ENCODE measurements around the gene KMT2E. TPM values are rescaled to one million over a fixed set of nuclear protein-coding genes. Genes with fewer than 3 reads are reported as not detected.

The KMT2E gene
- total RNA-seq, 1 experiment from 2014 or later: 38.2 TPM

DNA sequence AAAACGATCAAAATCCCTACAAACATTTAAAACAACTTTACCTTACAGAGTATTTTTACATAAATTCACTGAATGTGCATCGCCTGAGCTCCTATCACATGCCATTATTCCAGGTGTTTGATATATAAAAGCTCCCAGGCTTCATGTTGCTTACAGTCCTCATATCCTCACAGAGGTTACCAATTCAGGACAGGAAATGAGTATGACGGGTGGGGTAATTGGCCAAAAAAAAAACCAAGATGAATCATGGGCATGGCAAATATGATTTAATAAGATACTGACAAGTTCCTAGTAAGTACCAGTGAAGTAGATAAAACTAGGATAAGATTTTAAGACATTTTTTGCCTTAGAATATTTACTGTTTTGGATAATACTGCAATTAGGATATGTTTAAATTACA lies 135.8 kb downstream of the KMT2E start:
- Histone ChIP-seq H2AK5ac (ENCODE audit: insufficient read length, low read length) (no peak overlapping the region), H3T11ph (ENCODE audit: low read length) (no peak overlapping the region), H2BK15ac (ENCODE audit: low read depth, low read length) (no peak overlapping the region), H3K27ac (ENCODE audit: insufficient read length, low read depth, low read length) (no peak overlapping the region), H3K18ac (ENCODE audit: insufficient read length, low read depth, low read length) (no peak overlapping the region), H3K4me2 (ENCODE audit: insufficient read depth, insufficient read length, low read length) (no peak overlapping the region), H3K79me1 (ENCODE audit: insufficient read depth, low read depth, low read length, poor library complexity, severe bottlenecking) (no peaks in the 10 kb centered on the region), H4K5ac (ENCODE audit: insufficient read length, low read depth, low read length) (no peak overlapping the region), H2BK12ac (ENCODE audit: insufficient read length, low read depth, low read length) (no peak overlapping the region), H2AFZ (ENCODE audit: low read length) (no peak overlapping the region), H3K23ac (ENCODE audit: insufficient read length, low read depth, low read length) (no peak overlapping the region), H3K9me3 (ENCODE audit: control insufficient read depth, low read depth, low read length) (no peaks in the 10 kb centered on the region), H3K4me1 (ENCODE audit: insufficient read depth, low read length) (no peaks in the 10 kb centered on the region), H3K79me2 (ENCODE audit: insufficient read depth, low read length) (no peaks in the 10 kb centered on the region), H4K20me1 (ENCODE audit: control insufficient read depth, insufficient read depth, insufficient read length) (no peaks in the 10 kb centered on the region), H4K91ac (ENCODE audit: insufficient read length, low read depth, low read length) (no peak overlapping the region), H2BK5ac (ENCODE audit: insufficient read length, low read length) (no peak overlapping the region), H3K27me3 (ENCODE audit: insufficient read depth, low read length) (no peaks in the 10 kb centered on the region), H3K23me2 (ENCODE audit: insufficient read length, low read depth, low read length, poor library complexity, severe bottlenecking) (no peaks in the 10 kb centered on the region), H3K4ac (ENCODE audit: low read depth, low read length) (no peak overlapping the region), H2BK120ac (ENCODE audit: low read depth, low read length, poor library complexity, severe bottlenecking) (no peak overlapping the region), H4K8ac (replicated peaks; ENCODE audit: insufficient read length, low read depth, low read length) (no peak overlapping the region), H3K56ac (ENCODE audit: insufficient read length, low read depth, low read length) (no peak overlapping the region), H2BK20ac (ENCODE audit: low read depth, low read length, poor library complexity, severe bottlenecking) (no peak overlapping the region), H3K9ac (ENCODE audit: extremely low read depth, insufficient read length, low read length) (no peak overlapping the region), H3K14ac (ENCODE audit: insufficient read depth, low read length) (no peak overlapping the region)
- peaks cover 0 to 3% (median 0%) of the 10 kb centered on the region in 3 experiments; a peak in 2 of 7 replicates for H3K36me3 Mint-ChIP-seq (ENCODE audit: insufficient read depth in 1 of 3, low read depth in 3 of 3)
- WGBS (ENCODE audit: extremely low coverage, insufficient read length, low lambda C conversion rate): 90% methylated on average over 2 of the region's 3 CpGs
- H3K4me3 Mint-ChIP-seq: no peak overlapping the region
- TF ChIP-seq, protein P1, sequence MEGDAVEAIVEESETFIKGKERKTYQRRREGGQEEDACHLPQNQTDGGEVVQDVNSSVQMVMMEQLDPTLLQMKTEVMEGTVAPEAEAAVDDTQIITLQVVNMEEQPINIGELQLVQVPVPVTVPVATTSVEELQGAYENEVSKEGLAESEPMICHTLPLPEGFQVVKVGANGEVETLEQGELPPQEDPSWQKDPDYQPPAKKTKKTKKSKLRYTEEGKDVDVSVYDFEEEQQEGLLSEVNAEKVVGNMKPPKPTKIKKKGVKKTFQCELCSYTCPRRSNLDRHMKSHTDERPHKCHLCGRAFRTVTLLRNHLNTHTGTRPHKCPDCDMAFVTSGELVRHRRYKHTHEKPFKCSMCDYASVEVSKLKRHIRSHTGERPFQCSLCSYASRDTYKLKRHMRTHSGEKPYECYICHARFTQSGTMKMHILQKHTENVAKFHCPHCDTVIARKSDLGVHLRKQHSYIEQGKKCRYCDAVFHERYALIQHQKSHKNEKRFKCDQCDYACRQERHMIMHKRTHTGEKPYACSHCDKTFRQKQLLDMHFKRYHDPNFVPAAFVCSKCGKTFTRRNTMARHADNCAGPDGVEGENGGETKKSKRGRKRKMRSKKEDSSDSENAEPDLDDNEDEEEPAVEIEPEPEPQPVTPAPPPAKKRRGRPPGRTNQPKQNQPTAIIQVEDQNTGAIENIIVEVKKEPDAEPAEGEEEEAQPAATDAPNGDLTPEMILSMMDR (conservative IDR thresholded peaks at IDR 0.05): no peak
- H3K27me3 Mint-ChIP-seq (ENCODE audit: low read depth): no peaks in the 10 kb centered on the region
- no peaks in the 10 kb centered on the region for H3K4me1 Mint-ChIP-seq
- H3K9me3 Mint-ChIP-seq: no peaks in the 10 kb centered on the region
- no peak for DNase-seq
- no peak overlapping the region for H3K27ac Mint-ChIP-seq
